ENCODE measurements around the gene ZC3H4.

- TF ChIP-seq POLR2A (IDR thresholded peaks at IDR 0.05) = no peak
- no peak for TF ChIP-seq CTCF (IDR thresholded peaks at IDR 0.05)
- TF ChIP-seq POLR2AphosphoS5 (IDR thresholded peaks at IDR 0.05) = no peak
Observed at GRCh38 chr19:47020132-47020805, 93.3 kb downstream of the ZC3H4 start.
